B cell (primary cell): ENCODE results near the gene CISH.

Experiments
- CTCF ChIP-seq: fragments of 200-600 bp; IDR thresholded peaks from one replicate; pipeline ENCODE4 v1.8.0; 2022; ENCODE audit warnings: antibody characterized with exemption, mild to moderate bottlenecking
- EZH2 ChIP-seq: IDR thresholded peaks from 2 replicates; pipeline ENCODE4 v1.6.1; 2012; ENCODE audit warnings: borderline replicate concordance, low read depth, mild to moderate bottlenecking, moderate library complexity, low read length; ENCODE audit not compliant: insufficient read depth, poor library complexity, severe bottlenecking

- TF ChIP-seq EZH2, result no peak
- no peak for TF ChIP-seq CTCF
Observed at GRCh38 chr3:50587373-50587772, 24.2 kb downstream of the CISH start.
